ENCODE results near the gene ALCAM. TPM values are rescaled to one million over a fixed set of nuclear protein-coding genes. Genes with fewer than 3 reads are reported as not detected.

ALCAM gene
- total RNA-seq, 4 donors from 2014 or later: 7.3 to 249 (median 26.8) TPM

DNA sequence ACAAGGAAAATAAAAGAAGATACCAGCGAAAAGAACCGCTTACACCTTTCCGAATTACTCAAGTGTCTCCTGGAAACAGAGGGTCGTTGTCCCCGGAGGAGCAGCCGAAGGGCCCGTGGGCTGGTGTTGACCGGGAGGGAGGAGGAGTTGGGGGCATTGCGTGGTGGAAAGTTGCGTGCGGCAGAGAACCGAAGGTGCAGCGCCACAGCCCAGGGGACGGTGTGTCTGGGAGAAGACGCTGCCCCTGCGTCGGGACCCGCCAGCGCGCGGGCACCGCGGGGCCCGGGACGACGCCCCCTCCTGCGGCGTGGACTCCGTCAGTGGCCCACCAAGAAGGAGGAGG lies 325 bp downstream of the ALCAM start:
- TF ChIP-seq, protein P1, sequence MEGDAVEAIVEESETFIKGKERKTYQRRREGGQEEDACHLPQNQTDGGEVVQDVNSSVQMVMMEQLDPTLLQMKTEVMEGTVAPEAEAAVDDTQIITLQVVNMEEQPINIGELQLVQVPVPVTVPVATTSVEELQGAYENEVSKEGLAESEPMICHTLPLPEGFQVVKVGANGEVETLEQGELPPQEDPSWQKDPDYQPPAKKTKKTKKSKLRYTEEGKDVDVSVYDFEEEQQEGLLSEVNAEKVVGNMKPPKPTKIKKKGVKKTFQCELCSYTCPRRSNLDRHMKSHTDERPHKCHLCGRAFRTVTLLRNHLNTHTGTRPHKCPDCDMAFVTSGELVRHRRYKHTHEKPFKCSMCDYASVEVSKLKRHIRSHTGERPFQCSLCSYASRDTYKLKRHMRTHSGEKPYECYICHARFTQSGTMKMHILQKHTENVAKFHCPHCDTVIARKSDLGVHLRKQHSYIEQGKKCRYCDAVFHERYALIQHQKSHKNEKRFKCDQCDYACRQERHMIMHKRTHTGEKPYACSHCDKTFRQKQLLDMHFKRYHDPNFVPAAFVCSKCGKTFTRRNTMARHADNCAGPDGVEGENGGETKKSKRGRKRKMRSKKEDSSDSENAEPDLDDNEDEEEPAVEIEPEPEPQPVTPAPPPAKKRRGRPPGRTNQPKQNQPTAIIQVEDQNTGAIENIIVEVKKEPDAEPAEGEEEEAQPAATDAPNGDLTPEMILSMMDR (IDR thresholded peaks at IDR 0.05; ENCODE audit: low read depth): no peak

DNA sequence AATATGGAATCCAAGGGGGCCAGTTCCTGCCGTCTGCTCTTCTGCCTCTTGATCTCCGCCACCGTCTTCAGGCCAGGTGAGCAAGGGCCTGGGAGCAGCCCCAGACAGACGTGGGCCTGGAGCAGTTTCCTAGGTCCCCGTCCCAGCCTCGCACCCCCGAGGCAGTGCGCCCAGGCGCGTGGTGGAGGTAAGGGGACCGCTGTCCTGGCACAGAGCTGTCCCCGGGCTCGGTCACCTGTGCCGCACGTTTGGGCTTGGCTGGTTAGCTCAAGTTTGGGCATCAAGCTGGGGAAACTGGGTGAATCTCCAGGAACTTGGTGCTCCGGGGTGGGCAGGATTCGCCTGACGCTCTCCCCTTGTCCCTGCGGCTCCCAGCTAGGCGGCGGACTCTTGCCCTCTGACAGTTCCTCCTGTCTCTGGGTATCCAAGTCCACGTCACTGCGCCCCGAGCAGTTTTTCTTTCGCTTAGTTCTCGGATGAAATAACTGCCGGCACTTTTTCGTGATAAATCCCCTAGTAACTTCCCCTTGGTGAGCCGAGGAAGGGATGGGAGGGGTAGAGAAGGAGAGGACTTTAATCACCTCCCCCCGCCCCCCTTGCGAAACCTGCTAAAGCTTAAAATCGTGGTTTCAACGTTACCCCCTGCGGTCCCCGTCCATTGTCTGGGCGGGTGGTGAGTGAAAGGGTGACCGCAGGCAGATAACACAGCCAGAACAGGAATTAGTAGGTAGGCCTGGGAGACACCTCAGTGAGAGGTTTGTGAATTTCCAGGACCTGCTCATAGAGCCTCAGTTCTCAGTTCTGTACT lies 901 bp downstream of the ALCAM start:
- TF ChIP-seq, protein P1 (IDR thresholded peaks at IDR 0.05; ENCODE audit: low read depth): no peak

DNA sequence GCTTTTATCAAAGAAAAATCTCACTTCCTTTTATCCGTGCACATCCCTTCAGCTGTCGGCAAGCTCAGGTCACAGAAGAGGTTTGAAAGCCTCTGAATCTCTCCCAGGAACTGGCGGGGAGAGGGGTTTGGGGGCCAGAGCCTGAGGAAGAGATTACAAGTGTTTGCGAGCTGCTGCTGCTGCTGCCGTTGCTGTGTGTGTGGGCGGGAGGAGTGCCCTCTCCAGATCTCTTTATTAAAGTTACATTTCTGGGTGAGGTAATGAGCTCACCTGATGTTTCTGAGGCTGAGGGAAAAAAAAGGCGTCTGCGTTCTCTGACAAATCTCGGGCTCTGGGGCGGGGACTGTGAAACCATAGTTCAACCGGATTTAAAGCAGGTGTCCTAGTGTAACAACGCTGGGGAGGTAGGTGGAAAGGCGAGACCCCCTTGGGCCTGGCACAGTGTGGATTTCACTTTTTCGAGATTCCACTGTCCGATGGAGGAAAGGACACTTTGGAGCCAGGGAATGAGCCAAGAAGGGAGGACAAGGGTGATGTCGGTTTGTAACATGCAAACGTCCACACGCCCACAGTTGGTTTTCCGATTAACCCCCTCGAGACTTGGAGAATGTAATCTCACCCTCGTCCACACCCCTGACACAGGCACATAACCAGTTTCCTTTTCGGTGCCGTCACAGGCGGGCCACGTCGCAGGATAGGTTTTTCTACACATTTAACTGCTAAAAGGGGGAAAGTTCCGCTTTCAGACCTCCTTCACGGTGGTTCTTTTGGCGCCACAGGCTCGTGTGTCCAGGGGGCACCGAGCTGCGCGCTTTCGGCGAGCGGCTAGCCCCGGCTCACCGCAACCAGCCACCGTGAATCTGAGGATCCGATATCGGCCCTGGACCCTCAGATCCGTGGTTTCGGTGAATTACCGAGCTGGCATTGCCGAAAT lies 2.1 kb downstream of the ALCAM start:
- TF ChIP-seq, protein P1 (IDR thresholded peaks at IDR 0.05; ENCODE audit: low read depth): no peak

DNA sequence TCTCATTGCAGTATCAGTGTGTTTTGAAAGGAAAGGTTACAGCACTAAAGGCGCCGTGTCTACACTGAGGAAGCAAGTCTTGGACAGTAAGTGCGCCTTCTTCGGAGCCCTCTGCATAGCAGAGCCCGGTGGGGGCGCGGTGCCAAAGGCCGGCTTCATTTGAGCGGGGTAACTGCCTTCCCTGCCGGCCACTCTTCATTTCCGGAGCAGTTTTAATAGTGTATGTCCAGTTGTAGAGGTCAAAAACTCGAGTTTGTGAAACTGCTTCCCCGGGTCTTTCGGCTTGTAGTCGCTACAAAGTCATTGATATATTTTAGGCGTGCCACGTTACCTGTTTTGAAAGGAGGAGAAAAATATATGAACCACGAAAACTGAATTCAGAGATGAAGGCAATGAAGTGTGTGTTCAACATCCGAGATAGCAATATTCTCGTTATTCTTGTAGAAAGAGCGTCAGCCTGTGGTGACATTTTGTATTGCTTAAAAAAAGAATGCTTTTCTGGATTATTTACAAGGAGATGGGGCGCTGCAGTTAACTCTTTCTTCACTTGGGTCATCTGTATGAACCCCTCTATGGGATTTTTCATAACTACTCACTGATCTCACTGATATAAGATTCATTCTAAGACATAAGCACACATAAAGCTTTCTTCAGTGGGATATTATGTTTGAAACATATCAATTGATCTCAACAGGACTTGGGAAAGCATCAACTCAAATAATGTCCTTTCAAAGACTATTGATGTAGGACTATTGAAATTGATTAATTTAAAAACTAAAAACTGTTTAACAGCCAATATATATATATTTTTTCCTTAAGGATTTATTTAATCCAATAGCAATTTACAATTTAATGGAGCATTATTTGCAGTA lies 3.0 kb downstream of the ALCAM start:
- TF ChIP-seq, protein P1 (IDR thresholded peaks at IDR 0.05; ENCODE audit: low read depth): no peak

DNA sequence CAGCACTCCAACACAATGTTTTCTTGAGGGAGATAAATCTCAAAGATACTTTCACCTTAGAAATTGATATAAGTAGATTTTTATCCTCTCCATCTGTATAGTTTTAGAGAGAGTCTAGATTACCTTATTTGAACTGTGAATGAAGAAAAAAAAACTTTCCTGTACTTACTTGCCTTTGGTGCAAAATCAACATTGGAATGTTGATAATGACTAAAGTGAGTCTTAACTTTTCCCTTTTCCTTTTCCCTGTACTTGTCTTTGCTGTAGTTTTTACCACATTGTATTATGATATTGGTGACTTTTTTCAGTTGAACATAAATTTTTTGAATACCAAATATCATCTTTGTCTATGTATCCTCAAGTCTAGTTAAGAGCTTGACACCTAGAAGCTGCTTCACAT lies 6.7 kb downstream of the ALCAM start:
- TF ChIP-seq, protein P1 (IDR thresholded peaks at IDR 0.05; ENCODE audit: low read depth): no peak

DNA sequence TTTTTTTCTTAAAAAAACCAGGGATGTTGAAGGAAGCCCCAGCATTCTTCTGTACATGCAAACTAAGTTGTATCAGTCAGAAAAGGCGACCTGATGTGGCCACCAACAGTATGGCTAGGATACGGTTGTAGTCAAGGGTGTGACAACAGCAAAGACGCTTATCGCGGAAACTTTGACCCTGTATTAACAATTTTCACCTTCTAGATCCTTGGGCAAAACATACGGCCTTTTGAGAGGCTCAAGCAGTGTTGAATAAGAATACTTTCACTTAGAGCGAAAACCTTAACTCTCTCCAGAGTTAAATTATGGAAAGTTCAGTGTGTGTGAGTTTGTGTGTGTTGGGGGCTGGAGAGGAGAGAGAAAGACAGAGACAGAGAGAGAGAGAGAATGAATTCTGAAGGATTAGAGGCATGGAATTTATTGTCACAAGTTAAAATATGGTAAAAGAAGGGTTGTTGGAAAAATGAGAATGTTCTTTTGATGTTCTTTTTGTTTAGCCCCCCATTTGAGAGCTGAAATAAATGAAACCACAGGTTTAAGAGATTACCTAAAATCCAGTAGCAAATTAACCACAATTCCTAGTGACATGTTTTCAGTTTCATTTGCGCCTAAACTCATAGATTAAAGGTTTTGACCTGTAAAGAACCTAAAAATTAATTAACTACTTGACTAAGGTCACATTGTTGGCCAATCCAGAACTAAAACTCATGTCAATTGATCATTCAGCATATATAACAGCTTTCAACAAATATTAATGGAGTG lies 9.2 kb downstream of the ALCAM start:
- TF ChIP-seq, protein P1 (IDR thresholded peaks at IDR 0.05; ENCODE audit: low read depth): no peak

Data from subcutaneous adipose tissue (tissue), 4 donors.